SK-N-DZ (cell line): ENCODE data around the gene CCDC18. TPM values are rescaled to one million over a fixed set of nuclear protein-coding genes. Genes with fewer than 3 reads are reported as not detected.
"Not testable (repeated sequence)": the region's sequence is repeated elsewhere in the genome, so short reads cannot be mapped to it uniquely, and the experiment has no call there.

ENCODE experiments used
- DNase-seq: peaks from one replicate; pipeline ENCODE4 v3.0.0-alpha.2; 2015; ENCODE audit warnings: low spot score
- polyA plus RNA-seq, 2 experiments: library from polyadenylated mRNA; depleted of rRNA; stranded (reverse); fragments of >200 nt; gene quantifications; 2 replicates each; pipeline ENCODE4 v1.2.3, GENCODE V29; 2014

The CCDC18 gene
- 6.0 and 8.2 TPM in 2 replicates for polyA plus RNA-seq (2014; cell fraction: cytosol; rRNA removed)
- polyA plus RNA-seq (2014; cell fraction: nucleus; rRNA removed) = 15.4 and 19.0 TPM in 2 replicates

GRCh38 chr1:93180723-93181613 is at the start of gene CCDC18:
TSS of gene CCDC18 (plus strand) at chr1:93180724. CDS start at chr1:93183362, 2,638 bp downstream.
- peak; percentile 3 for DNase-seq

GRCh38 chr1:93132638-93133037 is 47.9 kb upstream of the CCDC18 start:
- no peak for DNase-seq

GRCh38 chr1:93136445-93136844 is 44.1 kb upstream of the CCDC18 start:
- DNase-seq = no peak

- no peak for DNase-seq
Measured at GRCh38 chr1:93137604-93138292, 42.8 kb upstream of the CCDC18 start.

GRCh38 chr1:93140106-93140505 is 40.4 kb upstream of the CCDC18 start:
- DNase-seq = no peak

- DNase-seq = no peak
Measured at GRCh38 chr1:93142161-93142560, 38.4 kb upstream of the CCDC18 start.

GRCh38 chr1:93143136-93143535 is 37.4 kb upstream of the CCDC18 start:
- no peak for DNase-seq

- no peak for DNase-seq
Measured at GRCh38 chr1:93143769-93144168, 36.8 kb upstream of the CCDC18 start.

GRCh38 chr1:93148001-93148400 is 32.5 kb upstream of the CCDC18 start:
- DNase-seq = no peak

GRCh38 chr1:93150729-93151128 is 29.8 kb upstream of the CCDC18 start:
- no peak for DNase-seq

- DNase-seq = no peak
Measured at GRCh38 chr1:93151474-93151873, 29.1 kb upstream of the CCDC18 start.

- DNase-seq = no peak
Measured at GRCh38 chr1:93152835-93153234, 27.7 kb upstream of the CCDC18 start.

GRCh38 chr1:93154898-93155297 is 25.6 kb upstream of the CCDC18 start:
- DNase-seq = no peak

- no peak for DNase-seq
Measured at GRCh38 chr1:93155335-93155734, 25.2 kb upstream of the CCDC18 start.

GRCh38 chr1:93159337-93159736 is 21.2 kb upstream of the CCDC18 start:
- DNase-seq = no peak

- DNase-seq = not testable (repeated sequence)
Measured at GRCh38 chr1:93163314-93163713, 17.2 kb upstream of the CCDC18 start.

GRCh38 chr1:93164816-93165215 is 15.7 kb upstream of the CCDC18 start:
- no peak for DNase-seq

- not testable (repeated sequence) for DNase-seq
Measured at GRCh38 chr1:93165895-93166294, 14.6 kb upstream of the CCDC18 start.

GRCh38 chr1:93167006-93167405 is 13.5 kb upstream of the CCDC18 start:
- no peak for DNase-seq

GRCh38 chr1:93170141-93170678 is 10.3 kb upstream of the CCDC18 start:
- not testable (repeated sequence) for DNase-seq

GRCh38 chr1:93171549-93172034 is 8.9 kb upstream of the CCDC18 start:
- DNase-seq = no peak

GRCh38 chr1:93172778-93173177 is 7.7 kb upstream of the CCDC18 start:
- no peak for DNase-seq
